ENCODE results near the gene IL25.
"Not testable (repeated sequence)": the region's sequence is repeated elsewhere in the genome, so short reads cannot be mapped to it uniquely, and the experiment has no call there.

The IL25 gene

GRCh38 chr14:23414254-23414653, 41.6 kb downstream of the IL25 start:
- DNase-seq = no peak

GRCh38 chr14:23414906-23415820, 42.6 kb downstream of the IL25 start:
- no peak for DNase-seq

GRCh38 chr14:23415821-23416778, 43.5 kb downstream of the IL25 start:
- DNase-seq = no peak

GRCh38 chr14:23416801-23417200, 44.2 kb downstream of the IL25 start:
- no peak for DNase-seq

GRCh38 chr14:23417269-23417668, 44.7 kb downstream of the IL25 start:
- not testable (repeated sequence) for DNase-seq

GRCh38 chr14:23418021-23418420, 45.4 kb downstream of the IL25 start:
- DNase-seq = no peak

GRCh38 chr14:23419646-23420045, 47.0 kb downstream of the IL25 start:
- DNase-seq = not testable (repeated sequence)

GRCh38 chr14:23421594-23421993, 49.0 kb downstream of the IL25 start:
- DNase-seq = no peak

GRCh38 chr14:23423657-23424056, 51.0 kb downstream of the IL25 start:
- DNase-seq = no peak

GRCh38 chr14:23425169-23425568, 52.6 kb downstream of the IL25 start:
- DNase-seq = no peak

GRCh38 chr14:23425798-23426197, 53.2 kb downstream of the IL25 start:
- DNase-seq = not testable (repeated sequence)
